SIG-M5 (cell line): Measurements from ENCODE around the gene MLC1.

Experiments
- DNase-seq: peaks from one replicate; lab custom pipeline; 2025; lab: John Stamatoyannopoulos, UW

Gene MLC1

GRCh38 chr22:50058061-50058905 is 26.9 kb downstream of the MLC1 start, which contains the start of gene TTLL8:
Gene TTLL8, minus strand, starts transcription at chr22:50058298.
- DNase-seq = no peak

DNA sequence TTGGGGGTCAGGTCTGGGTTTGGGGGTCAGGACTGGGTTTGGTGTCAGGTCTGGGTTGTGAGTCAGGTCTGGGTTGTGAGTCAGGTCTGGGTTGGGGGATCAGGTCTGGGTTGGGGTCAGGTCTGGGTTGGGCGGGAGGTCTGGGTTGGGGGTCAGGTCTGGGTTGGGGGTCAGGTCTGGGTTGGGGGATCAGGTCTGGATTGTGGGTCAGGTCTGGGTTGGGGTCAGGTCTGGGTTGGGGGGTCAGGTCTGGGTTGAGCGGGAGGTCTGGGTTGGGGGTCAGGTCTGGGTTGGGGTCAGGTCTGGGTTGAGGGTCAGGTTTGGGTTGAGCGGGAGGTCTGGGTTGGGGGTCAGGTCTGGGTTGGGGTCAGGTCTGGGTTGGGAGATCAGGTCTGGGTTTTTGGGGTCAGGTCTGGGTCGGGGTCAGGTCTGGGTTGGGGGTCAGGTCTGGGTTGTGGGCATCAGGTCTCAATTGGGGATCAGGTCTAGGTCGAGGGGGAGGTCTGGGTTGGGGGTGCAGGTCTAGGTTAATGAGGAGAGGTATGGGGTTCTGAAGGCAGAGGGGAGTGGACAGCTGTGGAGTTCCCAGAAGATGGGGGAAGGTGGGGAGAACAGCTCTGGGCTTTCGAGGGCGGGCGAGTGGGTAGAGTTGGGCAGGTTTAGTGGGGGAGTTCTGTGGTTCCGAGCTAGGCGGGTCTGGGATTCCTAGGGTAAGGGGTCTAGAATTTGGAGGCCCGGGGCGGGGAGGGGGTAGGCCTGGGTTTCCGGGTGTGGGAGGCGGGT is 27.8 kb downstream of the MLC1 start:
- DNase-seq = no peak

GRCh38 chr22:50056214-50056972 is 28.8 kb downstream of the MLC1 start:
- DNase-seq = no peak

DNA sequence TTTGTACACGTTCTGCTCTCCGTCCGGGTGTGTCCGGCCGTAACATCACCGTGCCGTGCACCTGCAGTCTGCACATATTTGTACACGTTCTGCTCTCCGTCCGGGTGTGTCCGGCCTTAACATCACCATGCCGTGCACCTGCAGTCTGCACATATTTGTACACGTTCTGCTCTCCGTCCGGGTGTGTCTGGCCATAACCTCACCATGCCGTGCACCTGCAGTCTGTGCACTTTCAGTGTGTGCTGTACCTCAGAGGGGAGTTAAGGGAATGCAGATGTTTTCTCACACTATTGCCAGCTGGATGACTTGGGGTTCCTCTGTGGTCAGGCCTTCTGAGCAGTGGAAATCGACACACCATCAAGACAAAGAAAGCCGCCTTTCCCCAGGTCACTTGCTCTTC is 31.4 kb downstream of the MLC1 start:
- no peak for DNase-seq

- no peak for DNase-seq
Measured at GRCh38 chr22:50051930-50052329, 33.3 kb downstream of the MLC1 start.

DNA sequence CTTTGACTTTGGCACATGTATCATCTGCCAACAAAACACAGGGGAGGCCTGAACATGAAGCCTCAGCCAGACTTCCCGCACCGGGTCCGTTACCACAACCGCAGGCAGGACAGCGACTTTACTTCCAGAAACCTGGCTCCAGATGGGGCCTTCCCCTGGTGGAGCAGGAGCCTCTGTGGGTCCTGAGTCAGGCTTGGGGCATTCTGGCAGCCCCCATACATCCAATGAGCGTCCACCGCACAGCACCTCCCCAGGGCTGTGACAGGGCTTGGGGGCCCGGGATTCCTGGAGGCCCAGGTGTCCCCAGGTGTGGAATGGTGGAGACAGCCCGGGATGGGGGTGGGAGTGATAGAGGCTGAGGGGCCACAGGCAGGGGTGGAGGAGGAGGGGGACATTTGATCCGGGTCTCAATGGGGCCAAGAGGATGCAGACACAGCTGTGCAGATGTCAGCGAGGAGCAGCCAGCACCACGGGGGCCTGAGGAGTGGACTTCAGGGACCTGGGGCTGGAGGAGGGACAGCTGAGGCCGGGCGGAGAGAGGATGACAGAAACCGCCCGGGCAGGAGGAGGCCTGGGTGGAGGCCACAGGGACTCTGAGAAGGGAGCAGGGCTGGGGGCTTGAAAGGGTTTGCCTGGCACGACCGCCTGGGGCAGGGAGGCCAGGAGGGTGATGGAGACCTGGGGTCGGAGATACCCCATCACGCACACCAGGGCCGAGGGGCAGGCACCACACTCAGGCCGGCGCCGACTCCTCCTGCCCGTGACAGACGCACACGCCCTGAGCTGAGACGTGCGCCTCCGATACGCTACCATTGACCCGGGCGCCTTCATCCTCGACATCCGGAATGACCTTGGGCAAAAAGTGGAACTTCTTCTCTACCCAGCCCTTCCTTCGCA is 35.7 kb downstream of the MLC1 start:
- DNase-seq = no peak

- no peak for DNase-seq
Measured at GRCh38 chr22:50048836-50049235, 36.4 kb downstream of the MLC1 start.

DNA sequence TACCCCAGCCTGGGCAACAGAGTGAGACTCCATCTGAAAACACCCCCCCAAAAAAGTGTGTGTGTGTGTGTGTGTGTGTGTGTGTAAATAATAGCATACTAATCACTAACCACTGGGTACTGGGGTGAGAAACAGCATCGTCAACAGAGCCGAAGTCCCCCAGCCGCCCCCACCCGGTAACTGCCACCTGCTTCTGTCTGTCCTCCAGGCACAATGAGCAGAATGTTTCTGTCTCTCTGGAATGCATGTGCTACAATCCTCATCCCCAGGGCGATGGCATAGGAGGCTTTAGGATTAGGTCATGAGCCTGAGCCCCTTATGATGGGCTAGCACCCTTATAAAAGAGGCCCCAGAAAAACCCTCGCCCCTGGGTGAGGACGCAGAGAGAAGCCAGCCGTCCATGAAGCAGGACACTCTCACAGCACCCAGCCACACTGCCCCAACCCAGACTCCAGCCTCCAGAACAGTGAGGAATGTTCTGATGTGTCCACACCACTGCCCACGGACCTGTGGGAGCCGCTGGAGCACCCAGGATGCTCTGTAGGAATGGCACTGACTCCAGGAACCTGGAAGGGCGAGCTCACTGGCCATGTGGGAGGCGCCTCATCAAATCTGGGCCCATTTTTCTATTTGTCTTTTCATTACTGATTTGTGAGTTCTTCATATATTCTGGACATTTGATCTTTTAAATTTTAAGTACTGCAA is 37.0 kb downstream of the MLC1 start:
- DNase-seq = no peak

DNA sequence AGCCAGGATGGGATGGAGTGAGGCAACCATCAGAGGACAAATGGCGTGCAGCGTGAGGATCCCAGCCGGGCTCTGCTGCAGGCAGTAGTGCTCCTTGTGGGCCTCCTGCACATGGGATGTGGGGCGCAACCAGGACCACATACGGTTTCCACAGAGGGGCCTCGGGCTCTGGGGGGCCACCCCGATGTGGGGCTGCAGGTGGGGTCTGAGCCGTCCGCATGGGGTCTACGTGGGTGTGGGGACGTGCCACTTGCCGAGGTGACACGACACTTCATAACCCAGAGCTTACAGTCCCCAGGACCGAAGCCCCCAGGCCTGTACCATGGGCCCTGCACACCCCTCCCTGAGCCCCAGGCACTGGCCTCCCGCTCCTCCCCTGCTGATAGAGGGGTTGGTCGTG is 37.9 kb downstream of the MLC1 start:
- no peak for DNase-seq

DNA sequence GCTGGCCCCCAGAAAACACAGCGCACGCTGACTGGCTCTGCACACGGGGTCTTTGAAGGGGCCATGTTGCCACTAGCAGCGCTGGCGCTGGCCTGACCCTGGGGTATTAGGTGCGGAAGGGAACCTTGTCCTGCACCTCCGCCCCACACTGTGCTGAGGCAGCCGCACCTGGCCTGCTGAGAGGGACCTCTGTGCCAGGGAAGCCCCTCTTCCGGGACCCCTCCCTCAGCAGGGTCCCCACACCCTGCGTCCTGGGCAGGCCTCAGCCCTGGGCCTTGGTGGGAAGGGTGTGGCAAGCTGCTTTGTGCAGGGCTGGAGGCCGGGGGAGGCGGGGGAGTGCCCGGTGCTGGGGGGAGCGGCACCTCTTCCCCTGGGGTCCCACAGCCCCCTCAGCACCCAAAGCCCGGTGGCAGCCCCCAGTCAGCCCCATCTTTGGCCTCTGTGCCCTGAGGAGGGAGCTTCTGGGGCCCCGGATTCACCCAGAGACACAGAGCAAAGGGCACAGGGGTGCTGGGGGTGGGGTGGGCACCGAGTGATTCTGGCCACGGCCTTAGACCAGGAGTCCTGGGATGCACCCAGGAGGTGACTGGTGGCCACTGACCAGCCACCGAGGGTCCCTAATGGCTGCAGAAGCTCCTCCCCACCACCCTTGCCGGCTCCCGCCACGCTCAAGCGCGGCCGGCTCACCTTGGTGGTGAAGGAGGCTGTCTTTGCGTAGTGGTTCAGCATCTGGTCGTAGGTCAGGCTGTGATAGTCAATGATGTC is 38.6 kb downstream of the MLC1 start:
- no peak for DNase-seq

GRCh38 chr22:50046019-50046415 is 39.2 kb downstream of the MLC1 start:
- DNase-seq = no peak

DNA sequence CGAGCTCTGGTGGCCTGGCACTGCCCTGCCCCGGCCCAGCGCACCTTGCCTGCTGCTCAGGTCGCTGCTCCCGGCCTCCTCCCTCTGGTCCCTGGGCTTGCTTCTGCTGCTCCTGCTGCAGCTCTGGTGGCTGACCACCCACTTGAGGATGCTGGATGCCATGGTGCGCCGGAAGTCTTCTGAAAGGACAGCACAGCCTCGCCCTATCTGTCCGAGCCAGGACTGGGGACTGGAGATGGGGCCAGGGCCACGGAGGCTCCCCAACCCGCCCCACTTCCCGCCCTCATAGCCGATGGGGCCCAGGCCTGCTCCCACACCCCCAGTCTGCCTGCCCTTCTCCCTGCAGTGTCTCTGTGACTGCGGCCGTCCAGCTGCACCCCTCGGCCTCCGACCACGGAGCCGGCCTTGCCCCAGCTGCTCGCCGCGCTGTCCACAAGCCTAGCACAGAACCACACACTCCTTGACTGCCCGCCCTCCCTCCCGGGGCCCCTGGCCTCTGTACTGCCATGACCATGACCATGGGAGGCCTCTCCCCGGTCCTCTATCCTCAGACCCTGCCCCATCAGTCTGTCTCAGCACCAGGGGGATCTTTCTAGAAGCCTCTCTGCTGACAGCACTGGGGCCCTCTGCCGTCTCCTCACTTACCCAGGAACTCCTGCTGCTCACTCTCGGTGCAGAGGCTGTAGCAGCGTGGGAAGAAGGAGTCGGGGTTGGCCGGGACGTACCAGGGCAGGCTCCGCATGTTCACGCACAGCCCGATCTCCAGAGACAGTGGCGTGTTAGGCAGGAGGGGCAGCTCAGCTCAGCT is 39.8 kb downstream of the MLC1 start:
- no peak for DNase-seq

GRCh38 chr22:50044485-50045118 is 40.6 kb downstream of the MLC1 start:
- no peak for DNase-seq

DNA sequence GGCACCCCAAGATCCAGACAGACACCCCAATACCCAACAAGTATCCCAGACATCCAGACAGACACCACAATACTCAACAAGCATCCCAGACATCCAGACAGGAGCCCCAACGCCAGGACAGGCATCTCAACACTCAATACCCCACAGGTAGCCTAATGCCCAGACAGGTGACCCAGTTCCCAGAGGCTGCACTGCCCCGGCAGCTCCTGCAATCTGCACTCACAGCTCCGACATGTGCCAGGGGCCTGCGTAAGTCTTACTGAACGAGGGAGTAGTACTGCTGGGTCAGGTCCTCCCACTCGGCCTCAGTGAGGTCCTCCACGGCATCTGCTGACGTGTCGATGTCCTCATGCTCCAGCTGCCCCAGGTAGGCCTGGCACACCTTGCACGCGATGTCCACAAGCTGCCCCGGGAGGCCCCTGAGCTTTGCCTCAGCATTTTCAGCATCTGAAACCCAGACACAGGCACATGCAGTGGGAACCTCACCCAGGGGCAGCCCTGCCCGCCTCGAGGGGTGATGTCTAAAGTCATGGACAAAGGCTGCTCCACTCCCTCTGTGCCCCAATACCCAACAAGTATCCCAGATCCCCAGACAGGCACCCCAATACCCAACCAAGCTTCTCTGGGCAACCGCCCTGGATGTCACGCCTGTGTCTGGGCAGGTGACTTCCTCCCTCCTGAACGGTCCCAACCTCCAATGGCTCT is 43.7 kb downstream of the MLC1 start:
- DNase-seq = no peak

GRCh38 chr22:50040717-50041116 is 44.5 kb downstream of the MLC1 start:
- no peak for DNase-seq

- DNase-seq = no peak
Measured at GRCh38 chr22:50039669-50040443, 45.4 kb downstream of the MLC1 start.

GRCh38 chr22:50035976-50036724 is 49.1 kb downstream of the MLC1 start:
- no peak for DNase-seq
